GM21786 (cell line): Measurements from ENCODE around the gene SLC1A2.

Experiments used
- ATAC-seq: cut with Tn5 transposase; IDR thresholded peaks from one replicate; pipeline ENCODE4 v1.9.1; 2021; ENCODE audit not compliant: unreplicated experiment

Gene SLC1A2

DNA sequence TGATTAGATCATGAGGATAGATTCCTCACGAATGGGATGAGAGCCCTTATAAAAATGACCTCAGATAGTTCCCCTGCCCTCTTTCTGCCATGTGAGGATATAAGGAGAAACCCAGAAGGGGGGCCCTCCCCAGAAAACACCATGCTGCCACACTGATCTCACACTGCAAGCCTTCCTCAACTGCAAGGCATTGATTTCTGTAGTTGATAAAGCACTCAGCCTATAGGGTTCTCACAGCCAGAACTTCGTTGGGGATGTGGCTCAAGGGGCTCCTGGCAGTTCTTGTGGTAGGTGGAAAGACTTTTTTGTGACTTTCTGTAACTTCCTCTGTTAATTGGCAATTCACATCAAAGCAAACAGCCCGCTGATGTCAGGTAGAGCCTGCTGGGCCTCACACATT, 171.5 kb downstream of the SLC1A2 start:
- no peak for ATAC-seq

DNA sequence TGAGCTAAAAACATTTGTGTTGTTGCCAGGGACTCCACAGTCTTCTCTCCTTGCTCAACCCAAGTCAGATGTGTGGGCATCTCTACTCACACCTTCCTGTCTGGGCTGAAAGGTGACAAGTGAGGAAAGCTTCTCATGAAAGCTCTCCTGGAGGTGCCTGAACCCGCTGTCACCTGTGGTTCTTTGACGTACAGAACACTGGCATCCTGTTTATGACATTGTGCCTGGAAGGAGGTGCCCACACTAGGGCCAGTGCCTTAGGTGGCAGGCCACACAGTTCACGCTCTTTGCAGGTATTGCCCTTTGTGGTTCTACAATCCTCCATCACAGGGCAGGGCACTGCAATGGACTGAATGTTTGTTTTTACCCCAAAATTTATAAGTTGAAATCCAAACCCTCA, 171.9 kb downstream of the SLC1A2 start:
- no peak for ATAC-seq

DNA sequence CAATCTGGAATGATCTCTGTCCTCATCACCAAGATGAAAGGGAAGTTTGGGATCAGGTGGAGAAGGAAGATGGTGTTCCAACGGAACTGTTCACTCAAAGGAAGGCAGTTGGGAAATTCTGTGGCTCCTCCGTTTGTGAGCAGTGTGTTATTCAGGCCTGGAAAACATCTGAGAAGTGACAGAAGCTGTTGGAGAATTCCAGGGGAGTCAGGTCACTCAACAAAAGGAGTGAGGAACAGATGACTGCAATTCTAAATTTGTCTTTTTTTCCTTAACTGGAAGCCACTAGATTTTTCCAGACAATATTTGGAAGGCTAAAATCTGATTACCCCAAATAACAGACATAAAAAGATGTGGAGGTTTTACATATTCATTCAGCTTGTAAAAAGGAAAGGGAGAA, 172.6 kb downstream of the SLC1A2 start:
- ATAC-seq = no peak

DNA sequence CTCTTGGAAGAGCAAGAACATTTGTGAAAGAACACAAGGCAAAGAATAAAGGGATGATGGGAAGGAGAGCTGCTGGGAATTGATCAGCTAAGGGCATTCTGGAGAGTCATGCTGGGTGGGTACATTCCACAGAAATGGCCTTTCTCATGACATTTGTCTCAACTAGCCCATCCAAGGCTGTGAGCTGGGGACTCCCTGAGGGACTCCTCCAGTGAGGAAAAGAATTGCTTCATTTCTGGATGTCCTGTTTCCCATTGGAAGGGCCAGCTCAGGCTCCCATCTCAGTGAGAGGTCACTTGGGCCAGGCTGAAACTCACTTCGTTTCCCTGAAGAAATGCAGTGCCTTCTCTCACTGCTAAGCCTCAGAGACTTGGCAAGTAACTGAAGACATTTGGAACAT, 173.6 kb downstream of the SLC1A2 start:
- ATAC-seq = no peak

DNA sequence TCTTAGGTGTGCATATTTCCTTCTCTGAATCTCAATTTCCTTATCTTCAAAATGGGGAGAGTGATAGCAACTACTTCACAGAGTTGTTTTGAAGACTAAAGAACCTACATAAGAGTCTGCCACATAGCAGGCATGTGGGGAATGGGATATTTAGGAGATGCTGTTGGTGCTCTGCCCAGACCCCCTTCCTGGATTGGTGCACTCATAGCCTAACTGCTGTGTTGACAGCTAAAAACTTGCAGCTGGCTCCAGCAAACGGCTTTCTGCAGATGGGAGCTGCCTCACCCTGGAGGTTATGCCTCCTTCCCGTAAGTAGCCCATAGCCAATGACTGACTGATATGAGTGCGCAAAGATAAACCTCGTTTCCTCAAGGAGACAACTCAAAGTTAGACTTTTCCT, 174.3 kb downstream of the SLC1A2 start:
- no peak for ATAC-seq

DNA sequence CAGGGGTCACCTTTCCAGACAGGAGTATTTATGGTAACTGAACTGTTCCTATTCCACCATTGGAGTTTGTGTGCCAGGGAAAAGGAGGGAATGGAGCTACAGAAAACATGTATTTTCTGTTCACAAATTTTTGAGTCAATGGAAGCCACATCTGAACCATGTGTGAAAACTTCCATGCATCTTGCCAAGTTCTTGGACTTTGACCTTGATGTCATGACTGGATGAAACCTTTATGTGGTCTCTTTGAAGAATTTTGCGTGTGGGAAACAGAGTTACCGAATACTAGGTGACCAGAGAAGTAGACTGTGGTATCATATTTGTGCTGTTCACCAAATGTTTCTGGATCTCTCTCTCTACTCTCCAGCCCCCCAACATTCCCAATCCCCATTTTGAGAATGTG, 175.6 kb downstream of the SLC1A2 start:
- no peak for ATAC-seq

DNA sequence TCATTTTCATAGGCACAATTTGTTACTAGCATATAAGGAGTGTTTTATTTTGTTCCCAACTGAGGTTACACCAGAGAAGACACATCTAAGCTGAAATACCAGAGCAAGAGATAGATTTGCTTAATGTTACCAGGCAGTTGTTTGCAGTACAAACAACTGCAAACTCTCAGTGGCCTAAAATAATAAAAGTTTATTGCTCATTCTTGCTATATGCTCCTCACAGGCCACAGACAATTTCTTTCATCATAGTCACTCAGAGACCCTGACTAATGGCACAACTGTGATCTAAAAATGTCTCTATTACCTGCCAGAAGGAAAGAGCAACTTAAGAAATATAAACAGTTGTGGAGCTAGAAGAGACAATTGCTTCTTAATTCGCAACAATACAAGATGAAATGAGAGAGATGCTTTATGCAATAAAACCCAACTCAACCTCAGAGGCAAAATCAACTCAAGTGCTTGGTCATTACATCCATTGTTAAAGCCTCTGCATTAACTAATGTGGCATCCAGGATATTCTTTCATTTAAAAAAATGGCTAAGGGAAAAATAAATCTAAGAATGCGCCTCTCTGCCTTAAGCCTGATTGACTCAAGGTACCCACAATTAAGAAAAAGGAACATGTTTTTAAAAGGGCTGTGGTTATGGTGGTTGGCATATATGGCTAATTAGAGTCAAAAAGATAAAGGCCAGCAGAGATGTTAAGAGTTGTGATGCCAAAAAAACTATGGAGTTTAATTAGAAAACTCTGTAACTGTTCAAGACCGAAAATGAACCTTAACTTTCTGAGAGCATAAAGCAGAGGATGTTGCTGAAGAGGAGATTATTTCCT, 176.7 kb downstream of the SLC1A2 start:
- ATAC-seq = no peak

DNA sequence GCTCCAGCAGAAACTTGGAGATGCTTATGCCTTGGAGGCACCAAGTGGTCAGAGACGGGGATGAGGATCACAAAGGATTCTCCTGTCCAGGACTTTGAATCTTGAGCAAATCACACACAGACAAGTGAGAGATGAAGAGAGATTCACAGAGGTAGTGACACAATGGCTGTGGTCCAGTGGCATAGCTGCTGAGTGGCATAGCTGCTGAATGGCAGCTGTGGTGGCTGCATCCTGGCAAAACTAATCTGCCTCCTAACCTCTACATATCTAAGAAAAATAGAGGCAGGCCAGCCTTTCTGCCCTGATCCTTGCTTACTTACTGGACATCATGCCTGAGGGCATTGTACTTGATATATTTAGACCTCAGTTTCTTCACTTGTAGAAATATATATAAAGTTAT, 177.8 kb downstream of the SLC1A2 start:
- no peak for ATAC-seq

DNA sequence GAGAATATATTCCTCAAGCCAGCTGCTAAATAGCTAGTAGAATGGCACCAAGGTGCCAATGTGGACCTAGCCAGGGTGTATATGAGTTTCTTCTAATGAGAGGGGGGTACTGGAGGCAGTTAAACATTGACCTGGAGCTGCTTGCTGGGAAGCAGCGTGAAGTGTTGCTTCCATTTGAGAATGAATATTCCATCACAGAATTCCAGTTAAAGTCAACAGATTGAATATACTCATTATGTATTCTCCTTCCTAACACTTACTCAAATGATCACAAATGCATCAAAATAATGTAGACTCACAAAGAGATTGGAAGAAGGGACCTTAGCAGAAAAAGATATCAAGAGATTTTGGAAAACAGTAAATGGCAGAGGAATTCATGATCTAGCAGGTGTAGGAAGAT, 178.3 kb downstream of the SLC1A2 start:
- ATAC-seq = no peak

DNA sequence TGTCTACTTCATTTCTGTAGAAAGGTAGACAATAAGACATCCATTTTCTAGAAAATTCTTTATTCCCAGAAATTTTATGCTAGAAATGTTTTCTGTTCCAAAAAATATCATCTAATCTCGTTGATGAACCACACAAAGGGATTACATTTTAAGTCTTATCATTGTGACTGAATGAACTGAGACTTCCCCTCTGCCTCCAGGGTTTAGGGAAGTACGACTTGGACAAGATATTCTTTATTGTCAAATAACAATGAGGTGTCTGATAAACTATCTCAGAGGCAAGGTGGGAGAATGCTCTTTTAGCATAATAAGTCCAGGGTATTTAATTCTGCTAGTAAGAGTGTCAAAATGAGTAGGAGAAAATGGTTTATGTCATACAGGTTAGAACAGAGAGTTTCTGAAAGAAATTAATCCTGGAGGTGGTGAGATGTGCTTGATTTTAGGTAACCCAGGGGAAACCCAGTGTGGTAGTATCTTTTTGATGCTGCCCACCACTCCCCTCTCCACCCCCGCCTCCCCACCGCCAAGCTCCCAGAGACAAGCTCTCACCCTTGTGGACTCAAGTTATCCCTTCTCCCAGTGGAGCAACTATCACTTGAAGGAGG, 179.8 kb downstream of the SLC1A2 start:
- ATAC-seq = no peak

DNA sequence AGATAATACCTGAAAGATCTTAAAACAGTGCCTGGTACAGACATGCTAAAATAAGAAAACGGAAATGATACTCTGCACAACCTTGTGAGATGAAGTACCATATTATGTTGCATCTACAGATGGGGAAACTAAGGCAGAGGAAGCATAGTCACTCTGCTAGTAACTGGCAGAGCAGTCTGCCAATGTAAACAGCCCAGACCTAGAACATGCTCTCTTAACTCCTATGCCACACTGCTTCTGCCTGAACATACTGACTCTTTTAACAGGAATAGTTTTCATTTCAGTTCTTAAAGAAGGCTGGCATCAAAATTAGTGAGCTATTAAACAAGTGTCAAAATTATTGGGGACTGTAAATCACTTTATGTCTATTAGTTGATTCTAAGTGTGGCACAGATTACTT, 180.5 kb downstream of the SLC1A2 start:
- ATAC-seq = no peak

DNA sequence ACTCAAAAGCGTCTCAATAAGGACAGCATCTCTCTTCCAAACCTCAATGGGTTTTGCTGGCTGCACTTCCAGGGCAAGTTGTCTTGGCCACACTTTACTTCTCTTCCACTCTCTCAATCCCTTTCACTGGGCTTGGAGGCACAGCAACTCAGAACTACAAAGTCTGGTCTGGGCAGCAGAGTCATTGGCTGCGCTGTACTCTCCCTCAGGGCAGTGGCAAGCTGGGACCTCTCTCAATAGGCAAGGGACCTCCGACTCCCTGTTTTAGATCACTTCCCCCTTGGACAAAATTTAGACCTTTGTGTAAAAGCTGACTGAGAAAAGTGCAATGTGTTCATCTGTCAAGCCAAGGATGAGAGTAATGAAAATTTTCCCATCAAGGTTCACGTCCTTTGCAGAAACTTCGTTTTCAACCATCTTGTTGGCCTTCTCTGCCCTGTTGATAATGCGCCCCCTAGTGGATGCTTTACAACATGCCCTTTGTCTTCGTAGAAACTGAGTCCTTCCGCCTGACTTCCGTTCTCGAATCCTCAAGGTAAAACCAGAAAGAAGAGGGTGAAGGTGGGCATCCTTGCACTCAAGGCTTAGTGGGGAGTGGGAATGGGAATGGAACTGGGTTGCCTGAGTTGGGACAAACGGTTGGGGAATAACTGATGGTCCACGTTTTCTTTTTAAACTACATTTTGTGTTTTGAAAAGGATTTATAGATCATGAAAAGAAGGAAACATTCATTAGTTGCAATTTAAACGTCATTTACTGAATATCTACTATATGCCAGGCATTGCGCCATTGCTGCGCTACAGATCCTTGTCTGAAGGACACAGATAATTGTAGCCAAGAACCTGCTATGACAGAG, 181.3 kb downstream of the SLC1A2 start:
- no peak for ATAC-seq

DNA sequence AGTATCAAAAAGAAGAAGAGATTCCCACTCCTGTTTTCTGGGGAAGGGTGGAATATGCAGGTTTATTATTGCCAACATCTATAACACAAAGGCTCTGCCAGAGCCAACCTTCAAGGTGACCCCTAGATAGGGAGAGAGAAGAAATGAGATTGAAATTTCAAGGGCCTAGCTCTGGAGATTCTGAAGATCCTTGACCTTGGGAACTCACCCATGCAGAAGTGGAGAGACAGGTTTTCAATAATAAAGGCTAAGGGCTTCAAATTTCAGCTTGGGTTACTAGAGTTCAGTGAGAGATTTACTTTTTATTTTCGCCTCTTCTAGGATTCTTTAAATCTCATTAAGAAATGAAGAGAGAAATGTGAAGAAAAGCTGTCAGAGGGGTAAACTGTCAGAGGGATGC, 182.0 kb downstream of the SLC1A2 start:
- no peak for ATAC-seq

DNA sequence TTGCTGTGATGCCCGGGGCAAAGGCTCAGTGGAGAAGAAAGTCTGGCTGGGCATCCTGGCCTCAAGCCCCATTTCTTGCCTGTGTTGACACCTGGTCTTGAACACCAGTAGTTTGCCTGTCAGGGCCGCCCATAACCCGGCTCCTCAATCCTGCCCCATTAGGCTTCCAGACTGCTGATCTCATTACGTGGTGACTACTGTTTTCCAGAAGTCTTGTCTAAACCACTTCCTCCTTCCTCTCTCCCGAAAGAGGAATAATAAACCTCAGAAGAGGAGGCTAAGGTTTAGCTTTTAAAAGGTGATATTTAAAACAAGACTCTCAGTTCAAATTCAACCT, 182.7 kb downstream of the SLC1A2 start:
- no peak for ATAC-seq

DNA sequence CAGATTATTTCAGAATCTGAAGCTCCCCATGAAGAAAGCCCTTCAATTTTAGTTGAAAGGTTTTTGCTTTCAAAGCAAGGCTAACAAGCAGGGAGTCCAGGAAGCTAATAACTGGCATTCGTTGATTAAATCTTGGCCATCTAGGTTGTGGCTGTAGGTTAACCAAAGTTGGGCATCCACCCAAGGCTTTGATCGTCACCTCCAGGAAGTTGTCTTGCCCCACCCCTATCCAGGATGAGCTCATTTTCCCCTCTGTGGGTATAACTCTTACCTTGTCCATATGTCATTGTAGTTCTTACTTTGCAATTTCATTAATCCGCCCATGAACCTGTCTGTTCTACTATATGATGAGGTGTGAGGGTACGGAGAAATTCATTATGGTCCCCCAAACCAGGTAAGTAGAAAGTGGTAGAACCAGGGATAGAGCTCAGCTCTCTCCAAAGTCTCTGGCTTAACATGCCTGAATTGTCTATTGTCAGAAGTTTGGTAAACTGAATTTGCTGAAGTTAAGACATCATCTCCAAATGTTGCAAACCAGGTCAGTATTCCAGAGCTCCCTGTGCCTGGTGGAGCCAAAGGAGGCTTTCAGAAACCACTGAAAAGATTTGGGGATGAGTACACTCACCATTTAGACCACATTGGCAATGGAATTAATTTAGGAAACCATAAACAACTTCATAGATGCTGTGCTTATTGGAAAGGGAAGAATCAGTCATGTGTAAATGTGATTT, 183.3 kb downstream of the SLC1A2 start:
- ATAC-seq = no peak

DNA sequence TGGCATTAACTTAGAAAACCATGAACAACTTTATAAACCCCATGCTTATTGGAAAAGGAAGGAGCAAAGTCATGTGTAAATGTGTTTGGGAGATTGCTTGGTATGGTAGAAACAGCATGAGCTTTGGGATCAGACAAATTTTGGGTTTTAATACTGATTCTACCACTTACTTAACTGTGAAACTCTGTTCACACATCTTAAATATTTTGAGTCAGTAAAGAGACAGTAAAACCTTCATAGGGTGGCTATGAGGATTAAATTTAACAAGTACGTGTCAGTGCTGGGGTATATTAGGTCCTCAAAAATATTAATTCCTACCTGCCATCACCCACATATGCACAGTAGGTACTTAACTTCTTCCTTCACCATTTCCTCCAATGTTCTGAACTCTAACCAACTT, 183.9 kb downstream of the SLC1A2 start:
- no peak for ATAC-seq

DNA sequence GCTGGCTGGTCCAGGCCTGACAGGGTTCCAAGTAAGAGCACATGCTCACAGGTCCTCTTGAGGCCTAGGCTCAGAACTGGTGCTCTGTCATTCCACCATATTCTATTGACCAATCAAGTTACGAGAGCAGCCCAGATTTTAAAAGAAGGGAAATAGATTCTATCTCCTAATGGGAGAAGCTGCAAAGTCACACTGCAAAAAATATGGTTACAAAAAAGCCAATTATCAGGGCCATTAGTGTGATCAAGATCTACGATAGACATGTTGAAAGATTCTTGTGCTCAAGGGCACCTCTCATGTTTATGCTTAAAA, 184.2 kb downstream of the SLC1A2 start:
- ATAC-seq = no peak

DNA sequence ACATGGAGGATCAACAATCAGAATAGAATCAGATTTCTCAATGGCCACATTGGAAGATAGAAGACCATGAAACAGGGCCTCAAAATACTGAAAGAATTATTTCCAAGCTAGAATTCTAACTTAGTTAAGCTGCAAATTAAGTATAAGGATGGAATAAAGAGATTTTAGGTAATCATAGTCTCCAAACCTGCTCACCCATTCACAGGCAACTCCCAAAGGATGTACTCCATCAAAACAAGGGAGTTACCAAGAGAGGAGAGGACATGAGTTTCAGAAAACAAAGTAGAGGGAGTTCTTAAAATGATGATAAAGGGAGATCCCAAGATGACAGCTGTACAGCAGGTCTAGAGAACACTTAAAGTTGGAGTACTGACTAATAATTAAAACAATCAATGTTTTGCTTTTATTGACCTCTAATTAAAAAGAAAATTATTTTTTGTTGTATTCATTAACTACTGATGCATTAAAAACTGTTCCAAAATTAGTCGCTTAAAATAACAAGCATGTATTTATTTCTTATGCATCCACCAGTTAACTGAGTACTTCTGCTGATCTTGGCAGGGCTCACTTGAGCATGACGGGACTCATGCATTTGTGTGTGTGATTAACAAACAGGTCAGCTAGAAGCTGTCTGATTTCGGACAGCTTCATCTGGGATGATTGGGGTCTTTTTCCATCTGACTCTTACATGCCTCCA, 184.8 kb downstream of the SLC1A2 start:
- ATAC-seq = no peak

DNA sequence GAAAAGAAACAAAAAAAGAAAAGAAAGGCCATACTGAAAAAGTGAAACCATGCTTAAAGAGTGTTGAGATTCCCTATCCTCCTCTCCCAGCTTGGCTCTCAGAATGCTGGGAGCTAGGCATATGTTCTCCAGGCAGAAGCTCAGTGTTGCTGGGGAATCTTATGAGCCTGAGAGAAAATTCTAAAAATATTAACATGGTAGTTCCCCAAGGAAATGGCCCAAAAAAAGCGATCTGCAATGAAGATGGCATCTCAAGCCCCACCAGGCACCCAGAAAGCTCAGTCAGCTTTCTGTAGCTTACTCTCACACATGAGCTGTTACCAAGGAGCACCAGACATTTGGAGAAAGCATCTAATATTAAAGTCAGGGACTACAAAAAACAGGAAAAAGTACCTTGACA, 185.8 kb downstream of the SLC1A2 start:
- no peak for ATAC-seq

DNA sequence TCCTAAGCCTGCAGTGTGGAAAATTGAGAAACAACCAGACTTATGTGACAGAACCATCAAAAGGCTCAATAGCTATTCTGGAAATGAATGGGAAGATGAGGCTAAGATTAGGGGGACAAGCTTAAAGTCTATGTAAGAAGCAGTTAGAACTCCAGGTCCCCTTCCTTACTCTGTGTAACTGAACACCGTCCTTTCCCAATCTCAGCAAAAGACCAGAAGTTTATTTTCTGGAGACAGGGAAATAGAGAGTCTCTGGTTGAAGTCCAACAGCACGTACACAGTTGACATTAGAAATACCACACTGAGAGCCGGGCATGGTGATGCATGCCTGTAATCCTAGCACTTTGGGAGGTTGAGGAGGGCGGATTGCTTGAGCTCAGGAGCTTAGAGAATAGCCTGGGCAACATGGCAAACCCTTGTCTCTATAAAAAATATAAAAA, 186.4 kb downstream of the SLC1A2 start:
- ATAC-seq = no peak
